Adipose tissue (tissue), 3 donors: ENCODE data around the gene DLGAP3. TPM values are rescaled to one million over a fixed set of nuclear protein-coding genes. Genes with fewer than 3 reads are reported as not detected.
"Not testable (repeated sequence)": the region's sequence is repeated elsewhere in the genome, so short reads cannot be mapped to it uniquely, and the experiment has no call there.

Source experiments
- H3K27ac ChIP-seq: one replicate; pipeline ENCODE4 v1.5.1; 2013; ENCODE audit warnings: low read depth, low read length
- WGBS, 3 donors: extraction: QIAGEN DNeasy Blood & Tissue Kit; methylation state at CpG; one replicate each; pipeline ENCODE4 v1.1.7; 2013; 5-methylcytosine and 5-hydroxymethylcytosine counted together
- polyA plus RNA-seq, 3 donors: library from polyadenylated mRNA; stranded (reverse); fragments of 200-250 nt; gene quantifications; one replicate each; pipeline ENCODE4 v1.2.3, GENCODE V29; 2013
- donor health status: healthy with polysubstance abuse.
- donor health status: Bipolar disorder and iron deficiency.
- donor health status: healthy.

Gene DLGAP3
- polyA plus RNA-seq, 3 donors = 0.22 to 0.36 (median 0.28) TPM

GRCh38 chr1:34941798-34942197 is 12.3 kb upstream of the DLGAP3 start:
- 85 to 89% (median 87%) methylated on average over 2 of the region's 2 CpGs for WGBS, 3 donors

GRCh38 chr1:34930702-34931071 is 1.2 kb upstream of the DLGAP3 start:
- WGBS, 3 donors = 14 to 24% (median 18%) methylated on average over 5 of the region's 5 CpGs
- H3K27ac ChIP-seq = no peak overlapping the region

More at GRCh38 chr1:34941798-34942197, 12.3 kb upstream of the DLGAP3 start:
- H3K27ac ChIP-seq = not testable (repeated sequence)

- WGBS, 3 donors = 1 to 4% (median 2%) methylated on average over 52 to 61 of the region's 61 CpGs
- no peak overlapping the region for H3K27ac ChIP-seq
These were observed 627 bp upstream of the DLGAP3 start for GRCh38 chr1:34929853-34930701.

GRCh38 chr1:34928699-34929496 is 552 bp downstream of the DLGAP3 start:
- H3K27ac ChIP-seq = no peak overlapping the region
- WGBS, 3 donors = 4 to 7% (median 5%) methylated on average over 51 to 60 of the region's 66 CpGs

GRCh38 chr1:34928066-34928696 is 1.3 kb downstream of the DLGAP3 start:
- no peak overlapping the region for H3K27ac ChIP-seq
- WGBS, 3 donors = 22 to 26% (median 24%) methylated on average over 9 of the region's 9 CpGs

GRCh38 chr1:34927316-34927715 is 2.1 kb downstream of the DLGAP3 start:
- 59 to 69% (median 61%) methylated on average over 8 of the region's 8 CpGs for WGBS, 3 donors

GRCh38 chr1:34926894-34927293 is 2.6 kb downstream of the DLGAP3 start:
- WGBS, 3 donors = 19 to 26% (median 22%) methylated on average over 5 of the region's 5 CpGs

More at GRCh38 chr1:34927316-34927715, 2.1 kb downstream of the DLGAP3 start:
- H3K27ac ChIP-seq = no peak overlapping the region

GRCh38 chr1:34926156-34926555 is 3.3 kb downstream of the DLGAP3 start:
- 59 to 73% (median 66%) methylated on average over 6 of the region's 6 CpGs for WGBS, 3 donors
- H3K27ac ChIP-seq = no peak overlapping the region

More at GRCh38 chr1:34926894-34927293, 2.6 kb downstream of the DLGAP3 start:
- H3K27ac ChIP-seq = no peak overlapping the region

- H3K27ac ChIP-seq = no peak overlapping the region
- WGBS, 3 donors = 76 to 88% (median 83%) methylated on average over 2 of the region's 2 CpGs
These were observed 3.7 kb downstream of the DLGAP3 start for GRCh38 chr1:34925730-34926129.

- 1 to 3% (median 3%) methylated on average over 16 of the region's 16 CpGs for WGBS, 3 donors
- no peak overlapping the region for H3K27ac ChIP-seq
These were observed 4.5 kb downstream of the DLGAP3 start for GRCh38 chr1:34924759-34925555.

- no peak overlapping the region for H3K27ac ChIP-seq
These were observed 6.0 kb downstream of the DLGAP3 start for GRCh38 chr1:34923490-34923889.

GRCh38 chr1:34918977-34919561 is 10.4 kb downstream of the DLGAP3 start:
- WGBS, 3 donors = 9 to 14% (median 13%) methylated on average over 12 to 14 of the region's 14 CpGs

GRCh38 chr1:34918386-34918976 is 11.0 kb downstream of the DLGAP3 start:
- 15 to 34% (median 19%) methylated on average over 11 of the region's 11 CpGs for WGBS, 3 donors

More at GRCh38 chr1:34918977-34919561, 10.4 kb downstream of the DLGAP3 start:
- H3K27ac ChIP-seq = no peak overlapping the region

GRCh38 chr1:34917017-34917416 is 12.4 kb downstream of the DLGAP3 start:
- 87 to 94% (median 88%) methylated on average over 6 of the region's 6 CpGs for WGBS, 3 donors
- H3K27ac ChIP-seq = no peak overlapping the region

More at GRCh38 chr1:34918386-34918976, 11.0 kb downstream of the DLGAP3 start:
- H3K27ac ChIP-seq = no peak overlapping the region

GRCh38 chr1:34916104-34916503 is 13.3 kb downstream of the DLGAP3 start:
- 76 to 86% (median 83%) methylated on average over 4 of the region's 4 CpGs for WGBS, 3 donors
- no peak overlapping the region for H3K27ac ChIP-seq

GRCh38 chr1:34915521-34915920 is 13.9 kb downstream of the DLGAP3 start:
- H3K27ac ChIP-seq = no peak overlapping the region
- 32 to 37% (median 37%) methylated on average over 5 of the region's 5 CpGs for WGBS, 3 donors

- 85 to 87% (median 85%) methylated on average over 2 of the region's 2 CpGs for WGBS, 3 donors
- no peak overlapping the region for H3K27ac ChIP-seq
These were observed 14.5 kb downstream of the DLGAP3 start for GRCh38 chr1:34914958-34915357.
